ENCODE data around the gene NPM1.
"Not testable (repeated sequence)": the region's sequence is repeated elsewhere in the genome, so short reads cannot be mapped to it uniquely, and the experiment has no call there.

NPM1 gene

GRCh38 chr5:171387345-171387969, at the start of gene NPM1:
NPM1 (plus strand) TSS chr5:171387849; CDS start chr5:171387949, 100 bp downstream.
- peak; percentile 97 for DNase-seq

- DNase-seq: no peak
These were observed 47.6 kb upstream of the NPM1 start for GRCh38 chr5:171340042-171340441.

GRCh38 chr5:171340491-171340890, 47.2 kb upstream of the NPM1 start:
- no peak for DNase-seq

- DNase-seq: peak; percentile 22
These were observed 45.1 kb upstream of the NPM1 start for GRCh38 chr5:171342362-171343111.

- no peak for DNase-seq
These were observed 42.6 kb upstream of the NPM1 start for GRCh38 chr5:171344936-171345608.

GRCh38 chr5:171351536-171352073, 36.0 kb upstream of the NPM1 start:
- DNase-seq: no peak

- no peak for DNase-seq
These were observed 32.3 kb upstream of the NPM1 start for GRCh38 chr5:171355302-171355724.

- no peak for DNase-seq
These were observed 29.8 kb upstream of the NPM1 start for GRCh38 chr5:171357843-171358242.

- DNase-seq: not testable (repeated sequence)
These were observed 26.5 kb upstream of the NPM1 start for GRCh38 chr5:171361151-171361550.

- not testable (repeated sequence) for DNase-seq
These were observed 24.4 kb upstream of the NPM1 start for GRCh38 chr5:171363249-171363648.

- DNase-seq: no peak
These were observed 23.8 kb upstream of the NPM1 start for GRCh38 chr5:171363846-171364245.

- DNase-seq: no peak
These were observed 22.3 kb upstream of the NPM1 start for GRCh38 chr5:171365351-171365750.

- no peak for DNase-seq
These were observed 21.0 kb upstream of the NPM1 start for GRCh38 chr5:171366645-171367044.

- DNase-seq: no peak
These were observed 20.0 kb upstream of the NPM1 start for GRCh38 chr5:171367424-171368370.

GRCh38 chr5:171369056-171369455, 18.6 kb upstream of the NPM1 start:
- DNase-seq: no peak

- no peak for DNase-seq
These were observed 17.8 kb upstream of the NPM1 start for GRCh38 chr5:171369898-171370297.

GRCh38 chr5:171370881-171371280, 16.8 kb upstream of the NPM1 start:
- DNase-seq: not testable (repeated sequence)

- no peak for DNase-seq
These were observed 16.3 kb upstream of the NPM1 start for GRCh38 chr5:171371326-171371725.

GRCh38 chr5:171379961-171380360, 7.7 kb upstream of the NPM1 start:
- DNase-seq: no peak

GRCh38 chr5:171384416-171384815, 3.2 kb upstream of the NPM1 start:
- not testable (repeated sequence) for DNase-seq

GRCh38 chr5:171384999-171385398, 2.6 kb upstream of the NPM1 start:
- not testable (repeated sequence) for DNase-seq

GRCh38 chr5:171386006-171386671, 1.5 kb upstream of the NPM1 start:
- no peak for DNase-seq

All from NCI-H1048 (cell line).